Measurements from ENCODE around the gene CD84. TPM values are rescaled to one million over a fixed set of nuclear protein-coding genes. Genes with fewer than 3 reads are reported as not detected.

CD84 gene
- total RNA-seq, 1 experiment from 2014 or later = not detected

- peaks cover 5% of the 10 kb centered on the region for H3K9me3 Mint-ChIP-seq (ENCODE audit: low read depth, unreplicated experiment)
- DNase-seq = peak; percentile 27
- peaks cover 34% of the 10 kb centered on the region for H3K4me1 Mint-ChIP-seq (ENCODE audit: low read depth, unreplicated experiment)
- CTCF ChIA-PET = interaction anchor here (0.7 kb wide), 1 partner anchor 289 kb away, joined by 3 read pairs; no protein-coding TSS in a partner anchor
- no peak for TF ChIP-seq CTCF (IDR thresholded peaks at IDR 0.05; ENCODE audit: unreplicated experiment)
- intact Hi-C loops (cut with micrococcal nuclease; ENCODE audit: unreplicated experiment) = no loop called here
- H3K27ac Mint-ChIP-seq (ENCODE audit: unreplicated experiment) = no peak within 1 kb of the TSS
- H3K36me3 Mint-ChIP-seq (ENCODE audit: insufficient read depth, unreplicated experiment) = no peaks in the 10 kb centered on the region
- no peak within 1 kb of the TSS for H3K4me3 Mint-ChIP-seq (ENCODE audit: low read depth, unreplicated experiment)
- BruUV-seq (replicated peaks) = no TSS peak
- H3K27me3 Mint-ChIP-seq (ENCODE audit: unreplicated experiment) = peaks cover 11% of the 10 kb centered on the region
Observed at GRCh38 chr1:160522622-160523345, 56.5 kb downstream of the CD84 start, which contains the start of gene SLAMF6. Gene SLAMF6, minus strand, starts transcription at chr1:160523255. Its CDS starts 63 bp downstream, at chr1:160523192.

GRCh38 chr1:160522136-160522535, 57.2 kb downstream of the CD84 start:
- peaks cover 34% of the 10 kb centered on the region for H3K4me1 Mint-ChIP-seq (ENCODE audit: low read depth, unreplicated experiment)

DNA sequence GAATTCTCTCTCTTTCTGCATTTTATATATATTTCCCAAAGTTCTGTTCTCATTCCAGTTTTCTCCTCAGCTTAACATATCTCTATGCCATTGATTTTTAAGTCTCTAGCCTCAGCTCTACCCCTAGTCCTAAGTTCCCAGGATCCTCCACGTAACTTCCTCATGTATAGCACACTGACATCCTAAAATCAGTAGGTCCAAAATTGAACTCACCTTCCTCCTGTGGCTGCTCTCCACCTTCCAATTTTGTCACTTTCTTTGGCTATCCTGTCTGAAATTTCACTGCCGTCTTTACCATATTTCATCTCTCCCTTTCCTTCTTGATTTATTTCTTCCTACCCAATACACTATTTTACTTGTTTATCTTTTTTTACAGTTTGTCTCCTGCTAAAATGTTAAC, 57.7 kb downstream of the CD84 start:
- Mint-ChIP-seq H3K27ac (ENCODE audit: unreplicated experiment) (peak overlapping the region; percentile 66), H3K4me1 (ENCODE audit: low read depth, unreplicated experiment) (peaks cover 34% of the 10 kb centered on the region), H3K4me3 (ENCODE audit: low read depth, unreplicated experiment) (no peak overlapping the region), H3K36me3 (ENCODE audit: insufficient read depth, unreplicated experiment) (no peaks in the 10 kb centered on the region), H3K27me3 (ENCODE audit: unreplicated experiment) (no peaks in the 10 kb centered on the region), H3K9me3 (ENCODE audit: low read depth, unreplicated experiment) (peaks cover 2% of the 10 kb centered on the region)
- no TSS peak for BruUV-seq (replicated peaks)
- intact Hi-C loops (cut with micrococcal nuclease; ENCODE audit: unreplicated experiment) = no loop called here
- no peak for DNase-seq
- CTCF ChIA-PET = no interaction called here
- no peak for TF ChIP-seq CTCF (IDR thresholded peaks at IDR 0.05; ENCODE audit: unreplicated experiment)

More at GRCh38 chr1:160522136-160522535, 57.2 kb downstream of the CD84 start:
- H3K27me3 Mint-ChIP-seq (ENCODE audit: unreplicated experiment) = peaks cover 5% of the 10 kb centered on the region
- no TSS peak for BruUV-seq (replicated peaks)
- H3K4me3 Mint-ChIP-seq (ENCODE audit: low read depth, unreplicated experiment) = no peak overlapping the region
- peaks cover 5% of the 10 kb centered on the region for H3K9me3 Mint-ChIP-seq (ENCODE audit: low read depth, unreplicated experiment)
- H3K36me3 Mint-ChIP-seq (ENCODE audit: insufficient read depth, unreplicated experiment) = no peaks in the 10 kb centered on the region
- no peak for TF ChIP-seq CTCF (IDR thresholded peaks at IDR 0.05; ENCODE audit: unreplicated experiment)
- intact Hi-C loops (cut with micrococcal nuclease; ENCODE audit: unreplicated experiment) = no loop called here
- CTCF ChIA-PET = no interaction called here
- no peak overlapping the region for H3K27ac Mint-ChIP-seq (ENCODE audit: unreplicated experiment)
- no peak for DNase-seq

GRCh38 chr1:160520999-160521398, 58.3 kb downstream of the CD84 start:
- H3K27me3 Mint-ChIP-seq (ENCODE audit: unreplicated experiment) = no peaks in the 10 kb centered on the region
- H3K9me3 Mint-ChIP-seq (ENCODE audit: low read depth, unreplicated experiment) = peaks cover 2% of the 10 kb centered on the region
- DNase-seq = no peak
- intact Hi-C loops (cut with micrococcal nuclease; ENCODE audit: unreplicated experiment) = loop anchor here (1.0 kb wide), 1 partner anchor 21 kb away; no protein-coding TSS in a partner anchor
- peak overlapping the region; percentile 33 for H3K4me3 Mint-ChIP-seq (ENCODE audit: low read depth, unreplicated experiment)
- H3K27ac Mint-ChIP-seq (ENCODE audit: unreplicated experiment) = peak overlapping the region; percentile 66
- H3K36me3 Mint-ChIP-seq (ENCODE audit: insufficient read depth, unreplicated experiment) = no peaks in the 10 kb centered on the region
- CTCF ChIA-PET = no interaction called here
- BruUV-seq (replicated peaks) = no TSS peak
- H3K4me1 Mint-ChIP-seq (ENCODE audit: low read depth, unreplicated experiment) = peaks cover 34% of the 10 kb centered on the region
- no peak for TF ChIP-seq CTCF (IDR thresholded peaks at IDR 0.05; ENCODE audit: unreplicated experiment)
